Measurements from ENCODE around the gene RASGRF2.

RASGRF2 gene

GRCh38 chr5:80964491-80964890 is 4.3 kb downstream of the RASGRF2 start:
- H3K4me3 ChIP-seq (ENCODE audit: low read depth, low read length) = no peak overlapping the region
- TF ChIP-seq CTCF (IDR thresholded peaks at IDR 0.05; ENCODE audit: low read depth, low read length) (no peak), MYC (IDR thresholded peaks at IDR 0.05; ENCODE audit: low read depth, low read length) (no peak), POLR2A (IDR thresholded peaks at IDR 0.05; ENCODE audit: extremely low read depth, insufficient read length) (no peak)
- TF ChIP-seq, protein P1, sequence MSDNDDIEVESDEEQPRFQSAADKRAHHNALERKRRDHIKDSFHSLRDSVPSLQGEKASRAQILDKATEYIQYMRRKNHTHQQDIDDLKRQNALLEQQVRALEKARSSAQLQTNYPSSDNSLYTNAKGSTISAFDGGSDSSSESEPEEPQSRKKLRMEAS (IDR thresholded peaks at IDR 0.05; ENCODE audit: low read depth, low read length) = no peak
- no peak for DNase-seq (ENCODE audit: low read depth)

GRCh38 chr5:80964919-80965318 is 4.8 kb downstream of the RASGRF2 start:
- TF ChIP-seq MYC (IDR thresholded peaks at IDR 0.05; ENCODE audit: low read depth, low read length) (no peak), POLR2A (IDR thresholded peaks at IDR 0.05; ENCODE audit: extremely low read depth, insufficient read length) (no peak), CTCF (IDR thresholded peaks at IDR 0.05; ENCODE audit: low read depth, low read length) (no peak)
- TF ChIP-seq, protein P1 (IDR thresholded peaks at IDR 0.05; ENCODE audit: low read depth, low read length) = no peak
- H3K4me3 ChIP-seq (ENCODE audit: low read depth, low read length) = no peak overlapping the region
- DNase-seq (ENCODE audit: low read depth) = no peak

GRCh38 chr5:80967500-80968181 is 7.5 kb downstream of the RASGRF2 start:
- TF ChIP-seq POLR2A (IDR thresholded peaks at IDR 0.05; ENCODE audit: extremely low read depth, insufficient read length) (no peak), MYC (IDR thresholded peaks at IDR 0.05; ENCODE audit: low read depth, low read length) (no peak), CTCF (IDR thresholded peaks at IDR 0.05; ENCODE audit: low read depth, low read length) (no peak)
- TF ChIP-seq, protein P1 (IDR thresholded peaks at IDR 0.05; ENCODE audit: low read depth, low read length) = no peak
- no peak overlapping the region for H3K4me3 ChIP-seq (ENCODE audit: low read depth, low read length)
- no peak for DNase-seq (ENCODE audit: low read depth)

DNA sequence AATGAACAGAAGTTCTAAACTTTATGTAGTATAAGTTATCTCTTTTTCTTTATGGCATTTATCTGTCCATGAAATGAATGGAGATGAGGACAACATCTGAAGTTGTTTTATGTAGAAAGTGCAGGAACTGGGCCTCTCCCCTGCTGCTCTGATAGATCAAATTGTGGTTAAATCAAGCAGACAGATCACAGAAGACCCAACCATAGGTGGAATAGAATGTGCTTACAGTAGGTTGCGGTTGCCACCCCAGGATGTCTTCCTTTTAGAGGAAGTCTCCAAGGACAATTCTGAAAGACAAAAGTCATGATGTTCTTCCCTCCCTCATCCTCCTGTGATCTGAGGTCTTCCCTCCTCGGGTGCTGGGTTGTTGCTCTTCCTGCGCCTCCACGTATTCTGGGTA is 12.9 kb downstream of the RASGRF2 start:
- DNase-seq (ENCODE audit: low read depth) = no peak
- no peak overlapping the region for H3K4me3 ChIP-seq (ENCODE audit: low read depth, low read length)
- TF ChIP-seq, protein P1 (IDR thresholded peaks at IDR 0.05; ENCODE audit: low read depth, low read length) = no peak
- no peak for TF ChIP-seq POLR2A (IDR thresholded peaks at IDR 0.05; ENCODE audit: extremely low read depth, insufficient read length)
- TF ChIP-seq CTCF (IDR thresholded peaks at IDR 0.05; ENCODE audit: low read depth, low read length) = no peak
- no peak for TF ChIP-seq MYC (IDR thresholded peaks at IDR 0.05; ENCODE audit: low read depth, low read length)

DNA sequence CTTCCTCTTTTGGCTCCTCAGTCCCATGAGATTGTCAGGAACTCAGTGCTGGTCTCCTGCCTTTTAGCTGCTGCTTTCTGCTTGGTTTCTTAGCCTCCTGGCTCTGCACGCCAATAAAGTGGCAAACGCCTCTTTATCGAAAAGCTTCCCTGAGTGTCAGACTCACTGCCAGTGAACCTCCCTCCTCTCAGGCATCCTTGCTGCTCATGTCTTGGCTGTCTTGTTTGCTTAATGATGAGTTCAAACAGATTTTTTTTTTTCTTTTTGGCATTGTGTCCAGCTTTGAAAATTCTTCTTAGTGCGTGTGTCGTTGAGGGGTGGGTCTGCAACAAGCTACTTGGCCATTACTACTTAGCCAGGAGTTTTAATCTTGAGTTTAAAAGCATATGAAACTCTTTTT is 14.9 kb downstream of the RASGRF2 start:
- no peak overlapping the region for H3K4me3 ChIP-seq (ENCODE audit: low read depth, low read length)
- no peak for TF ChIP-seq MYC (IDR thresholded peaks at IDR 0.05; ENCODE audit: low read depth, low read length)
- TF ChIP-seq, protein P1 (IDR thresholded peaks at IDR 0.05; ENCODE audit: low read depth, low read length) = no peak
- no peak for TF ChIP-seq CTCF (IDR thresholded peaks at IDR 0.05; ENCODE audit: low read depth, low read length)
- no peak for TF ChIP-seq POLR2A (IDR thresholded peaks at IDR 0.05; ENCODE audit: extremely low read depth, insufficient read length)
- DNase-seq (ENCODE audit: low read depth) = no peak
